Psoas muscle (tissue), 8 donors: ENCODE data around the gene MAP3K1. TPM values are rescaled to one million over a fixed set of nuclear protein-coding genes. Genes with fewer than 3 reads are reported as not detected.

ENCODE experiments used
- ATAC-seq, 4 donors: fragments of 200-7000 bp; cut with Tn5 transposase; one replicate each; pipeline ENCODE4 v1.9.1; 2020; ENCODE audit warnings: moderate library complexity in 3 of 4, mild to moderate bottlenecking in 2 of 4
- DNase-seq, 2 donors: peaks; one replicate each; pipeline ENCODE4 v3.0.0-alpha.2; 2020
- H3K27ac ChIP-seq: fragments of 200-600 bp; one replicate; pipeline ENCODE4 v1.8.0; 2022
- H3K27me3 ChIP-seq, 3 donors: fragments of 200-600 bp in 1 of 3; one replicate each; pipeline versions ENCODE4 v1.6.1 to v1.8.0; 2013 to 2022; ENCODE audit warnings: low read length in 2 of 3, mild to moderate bottlenecking in 2 of 3, moderate library complexity in 1 of 3; ENCODE audit not compliant: insufficient read depth in 3 of 3
- H3K36me3 ChIP-seq, 2 donors: fragments of 200-600 bp in 1 of 2; one replicate each; pipeline versions ENCODE4 v1.6.1 to v1.8.0; 2013 to 2022; ENCODE audit warnings: low read depth in 1 of 2, mild to moderate bottlenecking in 1 of 2, moderate library complexity in 1 of 2; ENCODE audit not compliant: insufficient read depth in 1 of 2
- H3K4me1 ChIP-seq: fragments of 200-600 bp; one replicate; pipeline ENCODE4 v1.8.0; 2022
- H3K4me3 ChIP-seq: fragments of 200-600 bp; one replicate; pipeline ENCODE4 v1.8.0; 2022; ENCODE audit warnings: mild to moderate bottlenecking
- H3K9me3 ChIP-seq: fragments of 200-600 bp; one replicate; pipeline ENCODE4 v1.8.0; 2022
- WGBS, 3 donors: extraction: QIAGEN DNeasy Blood & Tissue Kit; methylation state at CpG; one replicate each; pipeline versions ENCODE4 v1.1.6 to v1.1.7; 2013; 5-methylcytosine and 5-hydroxymethylcytosine counted together
- intact Hi-C, 2 donors: fragments of 100-400 bp; cut with DNase I; formaldehyde crosslinking; loops; one replicate each; pipeline versions ENCODE4 v1.11.0 to v1.14.2; 2022
- polyA plus RNA-seq, 3 donors: library from polyadenylated mRNA; stranded (reverse); fragments of 200-250 nt; gene quantifications; one replicate each; pipeline ENCODE4 v1.2.3, GENCODE V29; 2013
- total RNA-seq, 4 donors: library from RNA; stranded (reverse); fragmentation: NEBNext Ultra II Directional in 2 of 4; extraction: Animal tissue kit (Norgen Biotek cat#: 25700) in 2 of 4; gene quantifications; one replicate each; pipeline versions ENCODE4 v1.2.1 to v1.2.4, GENCODE V29; 2021 to 2023
- TF ChIP-seq, protein P1 (sequence below): fragments of 200-600 bp; IDR thresholded peaks from one replicate; pipeline ENCODE4 v1.8.0; 2022; ENCODE audit warnings: antibody characterized with exemption
- donor health status: healthy with polysubstance abuse.
- donor health status: DM: no; HTN: no; CAD: no; lungs with moderate emphysema.
- donor health status: Bipolar disorder and iron deficiency.
- donor health status: healthy.
- donor health status: DM: yes; HTN: yes; CAD: no.
- donor health status: DM: no; HTN: no; CAD: no.
- donor health status: DM: no; HTN: no; CAD: no.
- donor health status: DM: yes; HTN: yes; CAD: no.

MAP3K1 gene
- total and polyA plus RNA-seq, 7 donors: 0.97 to 5.2 (median 3.0) TPM

DNA sequence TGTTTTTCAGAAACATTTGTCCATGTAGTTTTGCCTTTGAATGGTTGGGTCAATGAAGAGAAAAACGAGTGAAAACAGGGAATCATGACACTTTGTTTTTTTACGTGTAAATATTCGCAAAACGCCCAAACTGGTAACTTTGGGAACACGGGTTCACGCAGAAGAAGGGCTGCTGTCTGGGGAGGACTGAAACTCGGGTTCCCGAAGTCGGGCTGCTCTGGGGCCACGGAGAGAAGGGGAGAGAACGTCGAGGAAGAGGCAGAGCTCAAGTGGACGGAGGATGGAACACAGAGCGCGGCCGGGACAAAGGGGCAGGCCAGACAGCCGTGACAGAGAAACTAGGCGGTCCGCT, 93.6 kb downstream of the MAP3K1 start:
- TF ChIP-seq, protein P1, sequence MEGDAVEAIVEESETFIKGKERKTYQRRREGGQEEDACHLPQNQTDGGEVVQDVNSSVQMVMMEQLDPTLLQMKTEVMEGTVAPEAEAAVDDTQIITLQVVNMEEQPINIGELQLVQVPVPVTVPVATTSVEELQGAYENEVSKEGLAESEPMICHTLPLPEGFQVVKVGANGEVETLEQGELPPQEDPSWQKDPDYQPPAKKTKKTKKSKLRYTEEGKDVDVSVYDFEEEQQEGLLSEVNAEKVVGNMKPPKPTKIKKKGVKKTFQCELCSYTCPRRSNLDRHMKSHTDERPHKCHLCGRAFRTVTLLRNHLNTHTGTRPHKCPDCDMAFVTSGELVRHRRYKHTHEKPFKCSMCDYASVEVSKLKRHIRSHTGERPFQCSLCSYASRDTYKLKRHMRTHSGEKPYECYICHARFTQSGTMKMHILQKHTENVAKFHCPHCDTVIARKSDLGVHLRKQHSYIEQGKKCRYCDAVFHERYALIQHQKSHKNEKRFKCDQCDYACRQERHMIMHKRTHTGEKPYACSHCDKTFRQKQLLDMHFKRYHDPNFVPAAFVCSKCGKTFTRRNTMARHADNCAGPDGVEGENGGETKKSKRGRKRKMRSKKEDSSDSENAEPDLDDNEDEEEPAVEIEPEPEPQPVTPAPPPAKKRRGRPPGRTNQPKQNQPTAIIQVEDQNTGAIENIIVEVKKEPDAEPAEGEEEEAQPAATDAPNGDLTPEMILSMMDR: no peak
- Histone ChIP-seq H3K9me3 (no peaks in the 10 kb centered on the region), H3K4me1 (peaks cover 9% of the 10 kb centered on the region), H3K27me3 (no peaks in the 10 kb centered on the region), H3K36me3 (peaks cover 0 to 7% of the 10 kb centered on the region in 2 donors), H3K4me3 (peak overlapping the region; percentile 82), H3K27ac (peak overlapping the region; percentile 96)
- 1 to 2% (median 1%) methylated on average over 17 to 19 of the region's 19 CpGs for WGBS, 3 donors
- ATAC-seq (peak; percentile 51 to 68 (median 61)), DNase-seq (no peak)
- intact Hi-C loops: loop anchor here in 1 of 2 donors (2.0 to 10.0 kb wide), 2 partner anchors 44 to 1556 kb away; partner anchors contain the start of genes MIER3 and PLK2

DNA sequence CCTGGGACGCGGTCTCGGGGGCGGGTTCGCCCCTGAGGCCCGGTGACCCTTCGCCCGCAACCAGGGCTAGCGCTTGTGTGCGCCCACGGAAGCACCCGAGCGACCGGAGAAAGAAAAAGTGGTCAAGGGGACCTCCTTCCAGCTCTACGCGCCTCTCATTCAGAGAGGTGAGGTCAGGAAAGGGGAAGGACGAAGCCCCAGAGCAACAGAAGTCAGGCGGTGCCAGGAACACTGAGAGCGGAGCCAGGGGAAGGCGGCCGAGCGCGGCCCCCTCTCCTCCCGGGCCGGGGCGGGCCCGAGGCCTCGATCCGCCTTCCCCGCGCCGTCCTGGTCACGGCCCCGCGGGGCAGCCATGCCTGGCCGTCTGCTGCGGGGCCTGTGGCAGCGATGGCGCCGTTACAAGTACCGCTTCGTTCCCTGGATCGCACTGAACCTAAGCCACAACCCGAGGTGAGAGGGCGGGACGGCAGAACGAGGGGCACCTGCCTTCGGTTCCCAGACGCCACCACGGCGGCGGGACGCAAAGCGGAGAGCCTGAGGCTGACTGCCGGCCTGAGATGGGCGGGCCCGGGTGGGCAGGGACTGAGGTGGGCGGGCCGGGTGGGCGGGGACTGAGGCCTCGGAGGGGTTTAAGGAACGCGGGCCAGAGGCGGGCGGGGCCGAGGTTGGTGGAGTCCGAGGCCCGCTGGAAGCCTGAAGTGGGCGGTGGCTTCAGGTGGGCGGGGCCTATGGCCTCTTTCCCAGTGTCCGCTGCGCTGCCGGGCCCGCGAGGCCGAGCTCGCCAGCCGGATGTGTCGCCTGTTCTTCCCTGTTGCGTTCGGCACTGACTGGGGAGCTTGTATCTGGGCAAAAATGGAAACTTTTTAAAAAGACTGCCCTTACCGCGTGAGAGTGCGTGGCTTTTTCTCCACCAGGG, 94.2 kb downstream of the MAP3K1 start, which contains the start of gene SETD9:
Gene SETD9 (plus strand): TSS at position 303 of the 916 bp plus-strand sequence. CDS start 50 bp downstream, at position 353.
- peak; percentile 99 for DNase-seq
- Histone ChIP-seq H3K4me1 (peaks cover 9% of the 10 kb centered on the region), H3K27me3 (no peaks in the 10 kb centered on the region), H3K27ac (peak within 1 kb of the TSS; percentile 96), H3K36me3 (peaks cover 0 to 7% of the 10 kb centered on the region in 2 donors), H3K9me3 (no peaks in the 10 kb centered on the region), H3K4me3 (peak within 1 kb of the TSS; percentile 82)
- 0 to 1% (median 0%) methylated on average over 63 to 84 of the region's 84 CpGs for WGBS, 3 donors
- TF ChIP-seq, protein P1: no peak
- intact Hi-C loops: loop anchor here (2.0 to 10.0 kb wide), 4 partner anchors 38 to 1555 kb away; partner anchors contain the start of genes GPBP1 (in 1 of the 2), MIER3 (in 1 of the 2) and PLK2 (in 1 of the 2)
- peak; percentile 92 to 96 (median 95) for ATAC-seq

DNA sequence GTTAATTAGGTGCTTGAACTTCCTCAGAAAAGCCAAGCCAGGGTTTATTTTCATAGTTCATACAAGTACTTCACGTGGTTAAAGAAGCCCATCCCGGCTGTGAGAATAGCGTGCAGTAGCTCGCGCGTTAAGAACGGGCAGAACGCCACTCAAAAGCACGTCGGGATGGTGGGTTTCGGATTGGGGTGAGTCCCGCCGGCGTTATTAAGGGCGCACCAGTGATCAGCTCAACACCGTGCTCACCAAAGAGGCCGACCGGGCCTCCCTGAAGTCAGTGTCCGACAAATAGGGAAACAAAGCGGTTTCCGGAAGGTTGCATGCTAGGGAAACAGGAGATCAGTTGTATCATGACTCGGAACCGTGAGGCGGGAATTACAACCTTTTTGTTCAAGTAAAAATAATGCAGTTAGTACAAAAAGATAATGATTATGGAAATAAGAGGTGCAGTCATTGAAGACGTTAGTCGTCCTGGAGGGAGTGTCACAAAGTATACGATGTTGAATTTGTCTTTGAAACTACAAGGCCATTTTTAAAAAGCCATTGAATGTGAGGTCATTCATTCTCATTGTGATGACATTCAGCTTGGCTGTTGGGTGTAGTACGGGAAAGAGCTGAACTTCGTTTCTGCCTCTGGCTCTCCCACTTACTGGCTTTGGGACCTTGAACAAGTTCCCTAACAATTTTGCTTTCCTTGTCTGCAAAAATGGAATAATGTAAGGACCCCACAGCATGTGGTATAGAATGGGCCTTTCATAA, 95.0 kb downstream of the MAP3K1 start:
- H3K9me3 ChIP-seq: no peaks in the 10 kb centered on the region
- H3K27me3 ChIP-seq: no peaks in the 10 kb centered on the region
- H3K36me3 ChIP-seq: peaks cover 0 to 7% of the 10 kb centered on the region in 2 donors
- ATAC-seq: peak; percentile 19 to 46 (median 32)
- peak overlapping the region; percentile 82 for H3K4me3 ChIP-seq
- 1% methylated on average over 29 of the region's 29 CpGs for WGBS, 3 donors
- H3K4me1 ChIP-seq: peaks cover 9% of the 10 kb centered on the region
- H3K27ac ChIP-seq: peak overlapping the region; percentile 96
- DNase-seq: peak; percentile 51 to 68
- intact Hi-C loops: loop anchor here (5.0 kb wide), 2 partner anchors 37 to 262 kb away; partner anchors contain the start of gene GPBP1 (in 1 of the 2)
- TF ChIP-seq, protein P1: no peak

DNA sequence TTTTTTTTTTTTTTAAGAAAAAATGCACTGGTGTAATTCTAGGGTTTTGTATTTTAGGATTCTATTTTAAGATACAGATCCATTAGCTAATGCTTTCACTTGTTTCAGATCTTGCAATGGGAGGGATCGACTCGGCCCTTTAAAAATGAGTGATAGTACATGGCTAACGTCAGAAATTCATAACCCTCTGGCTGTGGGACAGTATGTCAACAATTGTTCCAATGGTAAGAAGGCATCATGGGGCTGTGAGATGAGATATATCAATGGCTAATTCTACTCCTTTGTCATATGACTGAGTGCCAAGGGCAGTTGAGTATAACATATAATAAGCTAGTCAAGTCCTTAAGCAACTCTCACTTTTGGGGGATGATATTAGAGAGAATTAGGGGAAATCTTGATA, 98.4 kb downstream of the MAP3K1 start:
- H3K9me3 ChIP-seq: no peaks in the 10 kb centered on the region
- no peak for DNase-seq
- 84 to 91% (median 86%) methylated on average over 3 of the region's 3 CpGs for WGBS, 3 donors
- intact Hi-C loops: loop anchor here (5.0 kb wide), 2 partner anchors 34 to 259 kb away; partner anchors contain the start of gene GPBP1 (in 1 of the 2)
- TF ChIP-seq, protein P1: no peak
- no peak overlapping the region for H3K4me3 ChIP-seq
- H3K27me3 ChIP-seq: no peaks in the 10 kb centered on the region
- peaks cover 19% of the 10 kb centered on the region for H3K4me1 ChIP-seq
- no peak for ATAC-seq
- no peak overlapping the region for H3K27ac ChIP-seq
- peaks cover 0 to 7% of the 10 kb centered on the region in 2 donors for H3K36me3 ChIP-seq
